Osteoblast (primary cell): Measurements from ENCODE around the gene PRSS48. TPM values are rescaled to one million over a fixed set of nuclear protein-coding genes. Genes with fewer than 3 reads are reported as not detected.

Experiments used
- DNase-seq: peaks from one replicate; pipeline ENCODE4 v3.0.0; 2011; ENCODE audit warnings: low spot score, mixed read lengths; ENCODE audit not compliant: insufficient read length; ENCODE audit errors: missing footprints
- H2AFZ ChIP-seq: 2 replicates; pipeline ENCODE4 v1.6.0; 2011; ENCODE audit warnings: mild to moderate bottlenecking, low read length
- H3K27ac ChIP-seq: 2 replicates; pipeline ENCODE4 v1.5.1; 2011; ENCODE audit warnings: mild to moderate bottlenecking, low read depth, low read length, moderate library complexity
- H3K27me3 ChIP-seq: 2 replicates; pipeline ENCODE4 v1.6.0; 2012; ENCODE audit warnings: mild to moderate bottlenecking, control low read depth, inconsistent platforms, low read length, moderate library complexity; ENCODE audit not compliant: insufficient read depth
- H3K36me3 ChIP-seq: 2 replicates; pipeline ENCODE4 v1.5.1; 2011; ENCODE audit warnings: mild to moderate bottlenecking, low read length, control low read depth, moderate library complexity; ENCODE audit not compliant: insufficient read depth
- H3K4me1 ChIP-seq: 2 replicates; pipeline ENCODE4 v1.5.1; 2011; ENCODE audit warnings: mild to moderate bottlenecking, low read length, control low read depth, moderate library complexity; ENCODE audit not compliant: insufficient read depth
- H3K4me2 ChIP-seq: 2 replicates; pipeline ENCODE4 v1.6.0; 2011; ENCODE audit warnings: mild to moderate bottlenecking, low read length; ENCODE audit not compliant: insufficient read depth
- H3K4me3 ChIP-seq: fragments of 200-600 bp; sonication (generic); 3 replicates; pipeline ENCODE4 v1.5.1; 2012; ENCODE audit warnings: mild to moderate bottlenecking, low read length, inconsistent platforms; ENCODE audit not compliant: insufficient read depth
- H3K79me2 ChIP-seq: 2 replicates; pipeline ENCODE4 v1.6.0; 2012; ENCODE audit warnings: mild to moderate bottlenecking, low read length, control low read depth, inconsistent platforms; ENCODE audit not compliant: insufficient read depth
- H3K9me3 ChIP-seq: 2 replicates; pipeline ENCODE4 v1.5.1; 2011; ENCODE audit warnings: low read depth, low read length, control low read depth
- H4K20me1 ChIP-seq: 2 replicates; pipeline ENCODE4 v1.6.0; 2012; ENCODE audit warnings: mild to moderate bottlenecking, low read length, control low read depth; ENCODE audit not compliant: insufficient read depth
- small RNA-seq: library from RNA; depleted of rRNA; stranded (forward); fragments of <200 nt; gene quantifications from one replicate; pipeline ENCODE3, GENCODE V24; 2012
- total RNA-seq: library from RNA; depleted of rRNA; stranded (reverse); fragments of >200 nt; gene quantifications from 2 replicates; pipeline ENCODE4 v1.2.3, GENCODE V29; 2012
- TF ChIP-seq, protein P1 (sequence below): IDR thresholded peaks from 2 replicates; pipeline ENCODE4 v1.5.1; 2011; ENCODE audit warnings: mild to moderate bottlenecking, low read depth, low read length, moderate library complexity; ENCODE audit errors: extremely low read depth

Gene PRSS48
- total RNA-seq, 1 donor, result not detected

DNA sequence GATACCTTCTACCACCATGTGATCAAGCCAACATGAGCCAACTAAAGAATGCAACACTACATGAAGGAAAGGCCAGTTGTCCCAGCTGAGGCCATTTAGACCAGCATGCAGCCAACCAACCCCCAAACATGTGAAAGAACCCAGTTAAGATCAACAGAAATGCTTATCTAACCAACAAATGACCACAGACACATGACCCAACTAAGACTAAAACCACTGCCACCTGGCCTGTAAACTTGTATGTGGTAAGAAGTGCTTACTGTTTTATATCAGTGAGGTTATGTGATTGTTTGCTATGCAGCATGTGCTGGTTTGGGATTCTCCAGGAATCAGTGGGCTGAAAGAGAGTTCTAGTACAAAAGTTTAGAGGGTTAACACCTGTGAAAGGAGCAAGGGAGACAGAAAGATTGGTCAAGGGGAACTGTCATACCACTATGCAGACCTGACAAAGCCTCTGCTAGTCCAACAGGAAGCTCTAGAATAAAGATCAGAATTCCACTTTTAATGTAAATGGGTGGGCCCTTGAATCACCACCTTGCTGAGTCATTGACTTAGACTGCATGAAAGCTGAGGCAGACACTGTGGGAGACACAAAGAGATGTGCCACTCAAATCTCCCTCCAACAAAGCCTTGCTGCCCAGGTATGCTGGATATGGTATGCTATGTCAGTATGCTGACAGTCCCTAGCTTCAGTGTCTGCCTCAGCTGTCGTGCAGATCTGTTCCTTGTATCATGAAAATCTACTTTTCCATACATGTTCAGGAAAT, 54.5 kb downstream of the PRSS48 start:
- DNase-seq, result no peak

DNA sequence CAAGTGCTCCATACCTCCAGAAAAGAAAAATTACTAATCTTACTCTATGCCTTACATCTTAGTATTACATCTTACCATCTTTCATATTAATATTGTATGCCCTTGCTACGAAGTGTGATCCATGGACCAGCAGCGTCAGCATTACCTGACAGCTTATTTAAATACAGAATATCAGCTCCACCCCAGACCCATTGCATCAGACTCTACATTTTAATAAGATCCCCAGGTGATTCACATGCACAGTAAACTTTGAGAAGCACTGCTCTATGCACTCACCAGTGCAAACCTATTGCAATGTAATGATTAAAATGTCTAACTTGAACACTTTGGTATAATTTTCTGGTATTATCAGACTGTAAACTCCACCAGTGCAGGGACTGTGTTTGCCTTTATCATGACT, 62.5 kb downstream of the PRSS48 start:
- no peak for DNase-seq
- TF ChIP-seq, protein P1, sequence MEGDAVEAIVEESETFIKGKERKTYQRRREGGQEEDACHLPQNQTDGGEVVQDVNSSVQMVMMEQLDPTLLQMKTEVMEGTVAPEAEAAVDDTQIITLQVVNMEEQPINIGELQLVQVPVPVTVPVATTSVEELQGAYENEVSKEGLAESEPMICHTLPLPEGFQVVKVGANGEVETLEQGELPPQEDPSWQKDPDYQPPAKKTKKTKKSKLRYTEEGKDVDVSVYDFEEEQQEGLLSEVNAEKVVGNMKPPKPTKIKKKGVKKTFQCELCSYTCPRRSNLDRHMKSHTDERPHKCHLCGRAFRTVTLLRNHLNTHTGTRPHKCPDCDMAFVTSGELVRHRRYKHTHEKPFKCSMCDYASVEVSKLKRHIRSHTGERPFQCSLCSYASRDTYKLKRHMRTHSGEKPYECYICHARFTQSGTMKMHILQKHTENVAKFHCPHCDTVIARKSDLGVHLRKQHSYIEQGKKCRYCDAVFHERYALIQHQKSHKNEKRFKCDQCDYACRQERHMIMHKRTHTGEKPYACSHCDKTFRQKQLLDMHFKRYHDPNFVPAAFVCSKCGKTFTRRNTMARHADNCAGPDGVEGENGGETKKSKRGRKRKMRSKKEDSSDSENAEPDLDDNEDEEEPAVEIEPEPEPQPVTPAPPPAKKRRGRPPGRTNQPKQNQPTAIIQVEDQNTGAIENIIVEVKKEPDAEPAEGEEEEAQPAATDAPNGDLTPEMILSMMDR, result no peak

More for the DNA sequence above, 54.5 kb downstream of the PRSS48 start:
- peaks cover 11% of the 10 kb centered on the region for H3K27me3 ChIP-seq
- no peak overlapping the region for H3K4me2 ChIP-seq
- no peaks in the 10 kb centered on the region for H3K79me2 ChIP-seq
- H3K27ac ChIP-seq, result no peak overlapping the region
- no peak overlapping the region for H2AFZ ChIP-seq
- TF ChIP-seq, protein P1, result no peak
- no peaks in the 10 kb centered on the region for H3K4me1 ChIP-seq
- H3K4me3 ChIP-seq, result no peak overlapping the region
- no peaks in the 10 kb centered on the region for H4K20me1 ChIP-seq
- H3K9me3 ChIP-seq, result no peaks in the 10 kb centered on the region
- H3K36me3 ChIP-seq, result no peaks in the 10 kb centered on the region

DNA sequence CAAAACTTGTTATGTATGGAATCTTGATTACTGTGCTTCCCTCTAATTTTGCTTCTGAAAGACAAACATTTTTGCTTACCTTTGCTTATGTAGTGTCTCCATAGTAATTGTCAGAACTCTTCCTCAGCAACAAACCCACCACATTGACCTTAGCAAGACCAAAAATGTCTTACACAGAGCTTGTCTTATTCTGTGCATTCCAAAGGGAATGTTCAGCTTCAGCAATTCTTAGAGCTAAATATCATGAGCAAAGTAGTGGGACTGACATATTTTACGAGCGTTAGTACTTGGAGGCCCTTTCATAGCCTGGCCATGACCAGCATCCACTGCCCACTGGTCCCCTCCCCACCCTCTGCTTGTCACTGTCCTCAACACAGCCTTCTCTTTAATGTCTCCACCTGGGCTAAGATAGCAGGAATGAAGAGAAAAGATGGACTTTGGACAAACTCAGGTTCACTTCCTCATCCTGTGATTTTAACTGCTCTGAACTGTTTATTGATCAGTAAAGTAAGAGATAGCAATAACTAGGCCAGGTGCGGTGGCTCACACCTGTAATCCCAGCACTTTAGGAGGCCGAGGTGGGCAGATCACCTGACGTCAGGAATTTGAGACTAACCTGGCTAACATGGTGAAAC, 63.9 kb downstream of the PRSS48 start:
- Histone ChIP-seq H4K20me1 (no peaks in the 10 kb centered on the region), H3K27ac (no peak overlapping the region), H2AFZ (no peak overlapping the region), H3K9me3 (no peaks in the 10 kb centered on the region), H3K79me2 (no peaks in the 10 kb centered on the region), H3K4me3 (no peak overlapping the region), H3K27me3 (peaks cover 8% of the 10 kb centered on the region), H3K36me3 (no peaks in the 10 kb centered on the region), H3K4me2 (no peak overlapping the region), H3K4me1 (no peaks in the 10 kb centered on the region)
- TF ChIP-seq, protein P1, result no peak
- no peak for DNase-seq

More for the DNA sequence above, 62.5 kb downstream of the PRSS48 start:
- Histone ChIP-seq H3K4me2 (no peak overlapping the region), H3K4me3 (no peak overlapping the region), H3K79me2 (no peaks in the 10 kb centered on the region), H3K27me3 (peaks cover under 1% of the 10 kb centered on the region), H3K27ac (no peak overlapping the region), H3K36me3 (no peaks in the 10 kb centered on the region), H3K9me3 (no peaks in the 10 kb centered on the region), H2AFZ (no peak overlapping the region), H4K20me1 (no peaks in the 10 kb centered on the region), H3K4me1 (no peaks in the 10 kb centered on the region)

Small RNA genes lying within 50 kb of the gene (small RNA-seq; reads per million reads assigned to genes)
- not detected for gene AC104819.2
- not detected for gene RNU6-1282P

Other genes with a start within 250 kb of the PRSS48 start
- gene RPS3A, start 177.5 kb upstream of the PRSS48 start, total RNA-seq, result 1,627 and 1,843 TPM in 2 replicates
- gene SH3D19, start 48.4 kb downstream of the PRSS48 start, total RNA-seq, result 74.9 and 86.0 TPM in 2 replicates
- gene FHIP1A, start 132.0 kb downstream of the PRSS48 start, total RNA-seq, result 4.4 and 4.7 TPM in 2 replicates